ENCODE results near the gene GATA3.
A peak's percentile ranks its signal among the peaks of the same experiment; 100 is the strongest.

DNA sequence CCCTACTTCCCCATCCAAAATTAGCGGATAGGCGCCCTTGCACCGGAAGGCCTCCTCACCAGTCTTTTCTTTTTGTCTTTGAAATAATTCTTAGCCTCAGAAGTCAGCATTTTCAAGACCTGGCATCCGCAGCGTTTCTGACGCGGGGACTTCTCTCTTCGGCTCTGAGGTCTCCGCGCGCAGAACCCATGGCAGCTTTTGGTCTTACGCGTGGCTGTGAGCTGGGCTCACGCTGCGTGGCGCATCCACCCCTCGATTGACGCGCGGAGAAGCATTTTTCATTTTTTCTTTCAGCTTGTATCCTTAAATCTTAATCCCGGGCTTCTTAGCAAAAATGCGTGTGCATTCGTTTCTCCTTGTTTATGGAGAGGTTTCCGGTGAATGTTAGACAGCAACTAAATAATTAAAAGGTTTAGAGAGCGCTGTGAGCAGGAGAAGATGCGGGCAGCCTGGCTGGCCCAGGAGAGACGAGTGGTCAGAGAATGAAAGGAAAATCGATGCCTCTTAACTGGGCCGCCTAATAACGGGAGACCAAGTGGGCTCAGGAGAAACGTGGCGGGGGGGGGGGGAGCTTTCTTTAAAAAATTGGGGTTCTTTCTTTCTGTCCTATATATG, 2.0 kb upstream of the GATA3 start:
- TF ChIP-seq, protein P1, sequence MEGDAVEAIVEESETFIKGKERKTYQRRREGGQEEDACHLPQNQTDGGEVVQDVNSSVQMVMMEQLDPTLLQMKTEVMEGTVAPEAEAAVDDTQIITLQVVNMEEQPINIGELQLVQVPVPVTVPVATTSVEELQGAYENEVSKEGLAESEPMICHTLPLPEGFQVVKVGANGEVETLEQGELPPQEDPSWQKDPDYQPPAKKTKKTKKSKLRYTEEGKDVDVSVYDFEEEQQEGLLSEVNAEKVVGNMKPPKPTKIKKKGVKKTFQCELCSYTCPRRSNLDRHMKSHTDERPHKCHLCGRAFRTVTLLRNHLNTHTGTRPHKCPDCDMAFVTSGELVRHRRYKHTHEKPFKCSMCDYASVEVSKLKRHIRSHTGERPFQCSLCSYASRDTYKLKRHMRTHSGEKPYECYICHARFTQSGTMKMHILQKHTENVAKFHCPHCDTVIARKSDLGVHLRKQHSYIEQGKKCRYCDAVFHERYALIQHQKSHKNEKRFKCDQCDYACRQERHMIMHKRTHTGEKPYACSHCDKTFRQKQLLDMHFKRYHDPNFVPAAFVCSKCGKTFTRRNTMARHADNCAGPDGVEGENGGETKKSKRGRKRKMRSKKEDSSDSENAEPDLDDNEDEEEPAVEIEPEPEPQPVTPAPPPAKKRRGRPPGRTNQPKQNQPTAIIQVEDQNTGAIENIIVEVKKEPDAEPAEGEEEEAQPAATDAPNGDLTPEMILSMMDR (IDR thresholded peaks at IDR 0.05), result no peak
- peak in 1 of 2 donors; percentile 53 for TF ChIP-seq EP300 (IDR thresholded peaks at IDR 0.05)
